CD4-positive, alpha-beta T cell treated with Interleukin-6 for 4 hours (primary cell): ENCODE results near the gene CCDC89.
"Not testable (repeated sequence)": the region's sequence is repeated elsewhere in the genome, so short reads cannot be mapped to it uniquely, and the experiment has no call there.

ENCODE experiments used
- DNase-seq: peaks from one replicate; pipeline ENCODE4 v3.0.0-alpha.2; 2020; ENCODE audit warnings: mixed read lengths

The CCDC89 gene

GRCh38 chr11:85685125-85685819, 723 bp downstream of the CCDC89 start:
- DNase-seq = no peak

DNA sequence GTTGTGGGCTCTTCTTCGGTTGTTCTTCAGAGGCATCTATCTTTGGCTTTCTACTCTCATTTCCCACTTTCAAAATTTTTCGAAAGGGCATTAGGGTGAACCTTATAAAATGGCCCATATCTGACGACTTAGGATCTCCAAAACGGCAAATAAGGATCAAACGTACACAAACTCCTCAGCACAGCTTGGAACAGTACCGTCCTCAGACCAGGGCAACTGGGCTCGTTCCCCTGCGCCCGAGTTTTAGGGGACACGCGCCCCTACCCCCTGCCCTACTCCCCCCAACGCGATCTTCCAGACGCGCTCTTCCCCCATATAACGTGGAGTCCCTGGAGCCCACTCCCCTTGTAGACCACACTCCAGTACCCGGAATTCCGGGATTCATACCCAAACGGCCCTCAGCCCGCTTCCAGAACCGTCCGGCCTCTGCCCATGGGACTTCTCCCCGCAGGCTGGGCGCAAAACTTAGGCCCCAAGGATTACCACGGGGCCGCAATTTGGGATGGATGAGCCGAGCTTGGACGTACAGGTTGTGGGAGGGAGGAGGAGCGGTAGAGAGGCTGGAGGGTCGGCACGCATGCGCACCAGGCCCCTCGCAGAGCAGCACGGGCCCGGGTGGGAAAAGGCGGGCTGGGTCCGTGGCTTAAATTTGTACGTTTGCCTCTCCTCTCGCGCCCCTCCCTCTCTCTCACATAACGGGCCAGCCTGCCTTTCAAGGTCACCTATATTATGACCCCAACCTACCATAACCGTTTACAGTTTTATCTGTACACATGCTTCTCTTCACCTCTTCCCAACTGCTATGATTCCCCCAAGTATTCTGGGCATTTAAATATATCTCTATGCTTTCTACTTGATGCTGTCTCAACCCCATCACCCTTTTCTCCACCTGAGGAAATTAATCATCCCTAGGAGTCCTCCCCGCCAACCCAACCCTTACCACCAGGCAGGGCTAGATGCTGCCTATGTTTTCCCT, 3.4 kb downstream of the CCDC89 start:
- DNase-seq = peak; percentile 74

- no peak for DNase-seq
Observed at GRCh38 chr11:85680897-85681296, 5.1 kb downstream of the CCDC89 start.

DNA sequence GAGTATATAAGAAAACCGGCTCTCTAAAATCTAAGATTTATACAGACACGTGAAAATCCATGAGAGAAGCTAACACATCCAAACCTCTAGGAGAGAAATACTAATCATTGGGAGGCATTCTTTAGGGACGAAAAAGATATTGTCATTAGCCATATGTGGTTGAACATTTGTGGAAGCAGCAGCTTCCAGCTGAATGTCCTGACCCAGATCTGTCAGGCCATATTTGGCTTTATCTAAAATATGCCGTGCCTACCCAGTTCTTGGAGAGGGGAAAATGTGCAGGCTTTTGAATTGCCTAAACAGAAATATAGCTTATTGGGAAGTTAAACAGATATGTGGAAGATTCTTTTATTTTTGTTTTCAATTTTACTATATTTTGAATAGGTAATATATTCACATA, 6.4 kb downstream of the CCDC89 start:
- DNase-seq = no peak

GRCh38 chr11:85673393-85673792, 12.6 kb downstream of the CCDC89 start:
- DNase-seq = no peak

GRCh38 chr11:85672105-85672902, 13.7 kb downstream of the CCDC89 start:
- no peak for DNase-seq

DNA sequence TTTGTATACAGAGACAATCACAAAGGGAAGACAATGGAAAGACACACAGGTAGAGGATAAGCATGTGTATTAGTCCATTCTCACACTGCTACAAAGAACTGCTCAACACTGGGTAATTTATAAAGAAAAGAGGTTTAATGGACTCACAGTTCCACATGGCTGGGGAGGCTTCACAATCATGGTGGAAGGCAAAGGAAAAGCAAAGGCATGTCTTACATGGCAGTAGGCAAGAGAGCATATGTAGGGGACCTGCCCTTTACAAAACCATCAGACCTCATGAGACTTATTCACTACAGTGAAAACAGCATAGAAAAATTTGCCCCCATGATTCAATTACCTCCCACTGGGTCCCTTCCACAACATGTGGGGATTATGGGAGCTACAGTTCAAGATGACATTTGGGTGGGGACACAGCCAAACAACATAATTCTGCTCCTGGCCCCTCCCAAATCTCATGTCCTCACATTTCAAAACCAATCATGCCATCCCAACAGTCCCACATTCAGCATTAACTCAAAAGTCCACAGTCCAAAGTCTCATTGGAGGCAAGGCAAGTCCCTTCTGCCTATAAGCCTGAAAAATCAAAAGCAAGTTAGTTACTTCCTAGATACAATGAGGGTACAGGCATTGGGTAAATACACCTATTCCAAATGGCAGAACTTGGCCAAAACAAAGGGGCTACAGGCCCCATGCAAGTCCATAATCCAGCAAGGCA, 14.9 kb downstream of the CCDC89 start:
- DNase-seq = not testable (repeated sequence)

GRCh38 chr11:85668157-85668556, 17.8 kb downstream of the CCDC89 start:
- DNase-seq = no peak

DNA sequence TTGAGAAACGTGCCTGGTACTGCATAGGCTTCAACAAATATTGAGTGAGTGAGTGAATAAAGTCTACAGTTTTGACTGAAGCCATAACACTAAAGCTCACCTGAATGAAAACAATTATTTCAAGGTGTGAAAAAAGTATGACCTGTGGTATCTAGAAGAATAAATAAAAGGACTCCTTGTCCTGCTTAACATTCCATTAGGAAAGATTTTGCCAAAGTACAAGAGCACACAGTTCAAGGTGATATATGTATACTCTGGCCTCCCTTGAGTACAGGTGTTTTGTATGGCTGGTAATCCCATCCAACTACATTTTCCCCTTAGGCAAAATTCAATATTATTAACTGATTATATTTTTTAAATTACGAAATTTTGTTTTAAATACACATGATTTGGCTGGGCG, 19.3 kb downstream of the CCDC89 start:
- DNase-seq = no peak

- no peak for DNase-seq
Observed at GRCh38 chr11:85665733-85666132, 20.3 kb downstream of the CCDC89 start.

DNA sequence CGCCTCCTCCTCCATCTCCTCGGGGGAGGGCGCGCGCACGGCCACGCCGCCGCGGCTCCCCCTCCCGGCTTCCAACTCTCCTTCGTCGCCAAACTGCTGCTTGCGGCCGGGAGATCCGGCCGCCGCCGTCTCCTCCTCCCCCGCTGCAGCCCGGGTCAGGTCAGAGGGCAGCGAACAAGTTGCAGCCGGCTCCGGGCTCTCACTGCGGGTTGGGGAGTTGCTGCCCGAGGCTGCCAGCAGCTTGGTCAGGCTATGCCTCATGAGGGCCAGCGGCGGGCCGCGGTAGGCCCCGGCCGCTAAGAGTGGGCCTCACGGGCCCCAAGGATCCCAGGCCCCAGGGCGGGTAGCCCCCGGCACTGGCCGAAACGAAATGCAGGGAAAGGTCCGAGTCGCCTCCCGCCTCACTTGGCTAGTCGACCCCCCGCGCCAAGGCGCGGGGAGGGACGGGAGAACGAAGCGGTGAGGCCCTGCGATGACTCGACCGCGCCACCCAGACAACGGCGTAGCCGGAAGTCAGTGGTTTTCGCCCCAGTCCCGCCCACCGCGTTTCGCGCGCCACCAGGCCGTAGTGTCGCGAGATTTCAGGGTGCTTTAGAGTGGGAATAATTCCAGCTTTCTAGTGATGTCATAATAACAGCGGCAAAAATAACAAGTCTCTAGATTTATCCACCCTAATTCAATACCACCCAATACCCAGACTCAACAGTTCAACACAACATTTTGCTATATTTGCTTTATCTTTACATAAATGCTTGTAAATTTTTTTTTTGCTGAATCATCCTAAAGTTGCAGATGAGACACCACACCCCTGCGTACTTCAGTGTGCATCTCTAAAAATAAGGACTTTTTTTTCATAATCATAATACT, 21.1 kb downstream of the CCDC89 start, which contains the start of gene CREBZF:
Gene CREBZF (minus strand): TSS at position 515 of the 867 bp plus-strand sequence. CDS start 254 bp downstream, at position 261.
- peak; percentile 93 for DNase-seq

DNA sequence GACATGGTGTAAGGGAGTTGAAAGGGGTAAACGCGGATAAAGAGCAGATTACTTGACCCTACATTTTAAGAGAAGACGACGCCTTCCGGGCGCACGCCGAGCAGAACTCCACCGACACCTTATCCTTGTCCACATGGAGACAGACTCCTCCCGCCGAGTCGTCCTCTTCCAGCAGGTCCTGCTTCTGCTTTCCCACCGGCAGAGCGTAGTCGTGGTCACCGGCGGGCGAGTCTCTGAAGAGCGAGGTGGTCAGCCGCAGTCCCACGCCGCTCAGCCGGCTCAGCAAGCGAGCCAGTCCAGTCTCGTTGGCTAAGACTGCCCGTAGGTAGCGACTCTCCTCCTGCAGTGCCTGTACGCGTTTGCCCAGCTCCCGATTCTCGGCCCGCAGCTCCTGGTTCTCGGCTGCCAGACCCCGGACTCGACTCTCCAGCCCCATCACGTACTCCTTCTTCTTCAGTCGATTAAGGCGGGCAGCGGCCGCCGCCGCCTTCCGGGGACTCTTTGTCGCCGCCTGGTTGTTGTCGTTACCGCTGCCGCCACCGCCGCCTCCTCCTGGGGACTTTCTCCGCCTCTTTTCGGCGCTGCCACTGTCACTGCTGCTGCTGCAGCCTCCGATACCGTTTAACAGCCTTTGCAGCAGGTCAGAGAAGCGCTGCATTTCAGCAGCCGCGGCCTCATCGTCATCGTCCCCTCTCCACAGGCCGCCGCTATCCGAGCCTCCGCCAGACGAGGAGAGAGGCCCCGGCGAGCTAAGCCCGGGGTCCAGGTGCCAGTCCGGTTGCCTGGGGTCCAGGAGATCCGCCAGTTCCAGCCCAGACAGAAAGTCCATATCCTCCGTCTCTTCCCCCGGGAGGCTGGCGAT, 22.0 kb downstream of the CCDC89 start:
- DNase-seq = peak; percentile 89

GRCh38 chr11:85663080-85663752, 22.8 kb downstream of the CCDC89 start:
- DNase-seq = peak; percentile 16

DNA sequence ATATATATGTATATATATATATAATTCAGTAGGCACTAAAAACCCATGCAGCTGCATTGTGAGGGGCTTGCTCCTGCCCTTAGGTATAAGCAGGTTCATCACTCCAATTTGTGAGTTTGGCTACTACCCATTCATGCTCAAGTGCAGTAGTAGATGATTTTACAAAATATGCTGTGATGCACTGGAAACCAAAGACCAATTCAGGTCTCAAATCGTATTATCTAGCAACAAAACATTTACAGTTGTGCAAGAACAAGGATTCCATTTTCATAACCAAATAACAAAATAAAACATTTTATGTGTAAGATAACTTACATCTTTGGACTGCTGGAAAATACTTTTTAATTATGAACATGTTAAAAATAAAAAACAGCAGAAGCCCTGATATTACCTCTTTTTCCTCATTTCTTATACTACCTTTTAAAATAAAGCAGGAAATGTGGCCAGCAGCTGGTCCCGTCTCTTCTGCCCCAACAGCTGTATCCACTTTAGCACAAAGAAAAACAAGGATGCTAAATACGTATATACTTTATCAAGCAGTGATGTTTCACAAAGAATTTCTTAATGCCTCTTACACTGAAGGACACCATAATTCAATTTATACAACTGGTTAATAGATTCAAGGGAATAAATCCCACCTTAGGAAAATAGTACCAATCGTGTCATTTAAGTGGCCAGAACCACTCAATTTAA, 23.9 kb downstream of the CCDC89 start:
- DNase-seq = no peak

- DNase-seq = no peak
Observed at GRCh38 chr11:85658180-85658579, 27.8 kb downstream of the CCDC89 start.

DNA sequence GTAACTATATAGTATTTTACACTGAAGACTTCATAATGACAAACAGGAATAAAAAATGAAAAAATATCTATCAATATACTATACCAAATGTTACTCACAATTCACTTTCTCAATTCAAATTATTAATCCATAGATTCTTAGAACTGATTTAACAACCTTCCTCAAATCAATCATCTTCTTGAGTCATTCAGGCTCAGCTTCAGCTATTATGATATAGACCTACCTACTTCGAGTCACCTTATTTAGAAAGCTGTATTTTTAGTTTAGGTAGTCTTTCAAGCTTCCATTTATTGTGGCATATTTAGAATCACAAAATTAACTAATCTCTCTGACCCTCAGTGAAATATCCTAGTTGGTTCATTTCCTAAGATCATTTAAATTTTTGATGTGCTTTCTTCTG, 29.2 kb downstream of the CCDC89 start:
- DNase-seq = no peak

GRCh38 chr11:85654343-85654742, 31.7 kb downstream of the CCDC89 start:
- DNase-seq = not testable (repeated sequence)

- DNase-seq = no peak
Observed at GRCh38 chr11:85652786-85653447, 33.1 kb downstream of the CCDC89 start.
